Tibial nerve (tissue), 4 donors: ENCODE measurements around the gene TGIF2.

Experiments
- EP300 ChIP-seq, 2 donors: sonication (generic); formaldehyde crosslinking; IDR thresholded peaks; one replicate each; pipeline ENCODE4 v1.6.1; 2017; ENCODE audit warnings: antibody characterized with exemption in 2 of 2, mild to moderate bottlenecking in 1 of 2
- POLR2A ChIP-seq, 2 donors: fragments of 450-650 bp; IDR thresholded peaks; one replicate each; pipeline ENCODE4 v1.6.1; 2017; ENCODE audit warnings: antibody characterized with exemption in 2 of 2, mild to moderate bottlenecking in 2 of 2, moderate library complexity in 2 of 2
- TF ChIP-seq, protein P1 (sequence below), 5 experiments: fragments of 200-600 bp in 3 of 5; fragments of 450-650 bp in 2 of 5; sonication (generic) in 3 of 5; IDR thresholded peaks; one replicate each; pipeline ENCODE4 v1.5.1; 2016 to 2019; ENCODE audit warnings: antibody characterized with exemption in 5 of 5, mild to moderate bottlenecking in 3 of 5, moderate library complexity in 2 of 5

DNA sequence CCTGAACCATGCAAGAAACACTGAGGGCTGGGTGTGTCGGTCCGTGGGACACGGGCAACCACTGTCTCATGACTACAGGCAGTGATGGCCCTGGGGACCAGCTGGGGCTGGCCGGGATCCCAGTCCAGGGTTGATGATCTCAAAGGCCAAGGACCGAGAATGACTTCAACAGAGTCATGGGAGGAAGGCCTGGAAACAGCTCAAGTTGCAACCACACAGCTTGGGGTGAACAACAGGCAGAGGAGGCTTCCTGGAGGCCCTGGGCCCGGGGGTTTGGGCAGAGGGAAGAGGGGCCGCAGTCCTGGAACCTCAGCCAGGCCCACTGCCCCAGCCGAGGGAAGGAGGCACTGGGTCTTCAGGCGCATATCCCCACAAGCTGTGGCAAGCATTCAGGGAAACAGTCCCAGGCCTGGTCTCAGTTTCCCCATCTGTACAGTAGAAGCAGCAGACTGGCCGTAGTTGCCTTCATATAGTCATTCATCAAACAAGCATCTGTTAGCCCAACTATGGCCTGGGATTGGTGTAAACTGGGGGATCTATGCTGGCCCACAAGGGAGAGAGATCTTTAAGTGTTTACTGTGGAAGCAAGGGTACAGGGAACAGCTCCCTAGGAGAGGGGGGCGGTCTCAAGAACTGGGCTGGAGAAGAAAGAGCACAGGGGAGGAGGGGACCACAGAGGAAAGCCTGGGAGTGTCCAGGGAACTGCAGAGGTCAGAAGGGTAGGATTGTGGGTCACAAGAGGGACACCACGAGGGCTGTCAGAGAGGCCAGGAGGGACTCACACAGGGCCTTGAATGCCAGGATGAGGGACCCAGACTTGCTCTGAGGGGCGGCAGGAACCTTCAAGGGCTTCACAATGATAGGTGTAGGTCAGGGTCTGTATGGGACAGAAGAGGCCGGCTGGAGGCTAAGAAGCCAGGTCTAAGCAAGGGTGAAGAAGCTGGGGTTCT is 29.9 kb upstream of the TGIF2 start:
- TF ChIP-seq, protein P1, sequence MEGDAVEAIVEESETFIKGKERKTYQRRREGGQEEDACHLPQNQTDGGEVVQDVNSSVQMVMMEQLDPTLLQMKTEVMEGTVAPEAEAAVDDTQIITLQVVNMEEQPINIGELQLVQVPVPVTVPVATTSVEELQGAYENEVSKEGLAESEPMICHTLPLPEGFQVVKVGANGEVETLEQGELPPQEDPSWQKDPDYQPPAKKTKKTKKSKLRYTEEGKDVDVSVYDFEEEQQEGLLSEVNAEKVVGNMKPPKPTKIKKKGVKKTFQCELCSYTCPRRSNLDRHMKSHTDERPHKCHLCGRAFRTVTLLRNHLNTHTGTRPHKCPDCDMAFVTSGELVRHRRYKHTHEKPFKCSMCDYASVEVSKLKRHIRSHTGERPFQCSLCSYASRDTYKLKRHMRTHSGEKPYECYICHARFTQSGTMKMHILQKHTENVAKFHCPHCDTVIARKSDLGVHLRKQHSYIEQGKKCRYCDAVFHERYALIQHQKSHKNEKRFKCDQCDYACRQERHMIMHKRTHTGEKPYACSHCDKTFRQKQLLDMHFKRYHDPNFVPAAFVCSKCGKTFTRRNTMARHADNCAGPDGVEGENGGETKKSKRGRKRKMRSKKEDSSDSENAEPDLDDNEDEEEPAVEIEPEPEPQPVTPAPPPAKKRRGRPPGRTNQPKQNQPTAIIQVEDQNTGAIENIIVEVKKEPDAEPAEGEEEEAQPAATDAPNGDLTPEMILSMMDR (IDR thresholded peaks at IDR 0.05): no peak
- peak in 1 of 2 donors; percentile 51 for TF ChIP-seq POLR2A (IDR thresholded peaks at IDR 0.05)
- TF ChIP-seq EP300 (IDR thresholded peaks at IDR 0.05): peak; percentile 52 to 88
